ENCODE results near the gene LRRC56.

The LRRC56 gene

DNA sequence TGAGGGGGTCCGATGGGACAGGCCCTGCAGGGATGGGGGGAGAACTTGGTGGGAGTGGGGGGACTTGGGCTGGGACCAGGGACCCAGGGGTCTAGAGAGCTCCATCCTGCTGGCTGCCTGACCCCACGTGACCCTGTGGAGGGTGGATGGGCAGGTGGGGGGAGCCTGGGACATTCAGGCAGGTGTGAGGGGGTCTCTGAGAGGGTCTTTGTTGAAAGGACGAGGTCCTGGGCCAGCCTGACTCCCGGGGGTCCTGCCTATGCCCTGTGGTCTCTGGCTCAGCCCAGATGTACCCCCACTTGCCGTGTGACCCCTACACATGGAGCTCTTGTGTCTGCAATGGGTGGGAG, 7.5 kb downstream of the LRRC56 start:
- no peak for DNase-seq

DNA sequence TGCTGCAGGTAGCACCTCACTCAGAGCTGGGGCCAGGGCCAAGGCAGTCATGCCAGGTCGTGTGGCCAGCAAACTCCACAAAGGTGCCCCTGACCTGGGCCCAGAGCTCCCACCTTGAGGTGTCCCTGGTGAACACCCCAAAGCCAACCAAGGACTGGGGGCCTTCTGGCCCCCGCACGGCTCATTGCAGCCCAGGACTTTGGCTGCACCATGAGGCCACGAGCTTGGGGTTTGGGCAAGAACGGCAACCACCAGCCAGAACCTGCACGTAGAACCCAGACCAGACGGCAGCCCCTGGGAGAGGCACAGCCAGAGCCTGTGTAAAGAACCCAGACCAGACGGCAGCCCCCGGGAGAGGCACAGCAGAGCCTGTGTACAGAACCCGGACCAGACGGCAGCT, 7.8 kb downstream of the LRRC56 start:
- no peak for DNase-seq

DNA sequence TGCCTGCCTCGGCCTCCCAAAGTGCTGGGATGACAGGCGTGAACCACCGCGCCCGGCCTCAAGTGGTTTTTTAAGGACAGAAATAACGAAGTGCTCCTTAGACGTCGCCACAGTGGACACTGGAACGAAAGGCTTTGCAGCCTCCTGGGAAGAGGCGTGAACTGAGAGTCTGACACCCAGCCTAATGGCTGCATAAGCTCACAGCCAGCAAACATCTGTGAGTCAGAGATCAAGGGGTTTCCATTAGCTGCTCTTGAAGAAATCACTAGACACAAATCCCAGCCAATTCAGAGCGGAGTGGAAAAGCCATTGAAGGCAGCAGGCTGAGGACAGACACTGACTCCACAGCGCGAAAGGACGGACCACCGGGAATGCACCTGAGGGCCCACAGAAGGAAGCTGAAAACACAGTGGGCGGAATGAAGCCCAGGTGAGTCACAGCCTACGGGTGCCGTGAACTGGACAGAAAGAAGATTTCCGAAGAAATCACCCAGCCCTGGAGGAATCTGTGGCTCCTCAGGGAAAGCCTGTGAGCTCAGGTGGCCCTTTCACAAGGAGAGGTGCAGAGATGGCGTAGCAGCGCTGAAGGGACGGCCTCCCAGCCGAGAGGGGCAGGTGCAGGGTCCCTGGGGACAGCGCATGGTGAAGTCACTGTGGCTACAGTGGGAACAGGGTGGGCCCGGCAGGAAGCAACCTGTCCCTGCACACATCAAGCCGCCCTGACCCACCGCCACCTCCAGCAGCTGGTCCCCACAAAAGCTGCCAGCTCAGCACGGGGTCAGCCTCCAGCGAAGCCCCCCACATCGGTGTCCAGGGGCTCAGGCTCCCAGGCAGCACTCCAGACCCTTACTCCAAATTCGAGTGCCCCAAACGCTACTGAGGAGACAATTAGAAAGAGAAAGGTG, 11.6 kb downstream of the LRRC56 start:
- no peak for DNase-seq

DNA sequence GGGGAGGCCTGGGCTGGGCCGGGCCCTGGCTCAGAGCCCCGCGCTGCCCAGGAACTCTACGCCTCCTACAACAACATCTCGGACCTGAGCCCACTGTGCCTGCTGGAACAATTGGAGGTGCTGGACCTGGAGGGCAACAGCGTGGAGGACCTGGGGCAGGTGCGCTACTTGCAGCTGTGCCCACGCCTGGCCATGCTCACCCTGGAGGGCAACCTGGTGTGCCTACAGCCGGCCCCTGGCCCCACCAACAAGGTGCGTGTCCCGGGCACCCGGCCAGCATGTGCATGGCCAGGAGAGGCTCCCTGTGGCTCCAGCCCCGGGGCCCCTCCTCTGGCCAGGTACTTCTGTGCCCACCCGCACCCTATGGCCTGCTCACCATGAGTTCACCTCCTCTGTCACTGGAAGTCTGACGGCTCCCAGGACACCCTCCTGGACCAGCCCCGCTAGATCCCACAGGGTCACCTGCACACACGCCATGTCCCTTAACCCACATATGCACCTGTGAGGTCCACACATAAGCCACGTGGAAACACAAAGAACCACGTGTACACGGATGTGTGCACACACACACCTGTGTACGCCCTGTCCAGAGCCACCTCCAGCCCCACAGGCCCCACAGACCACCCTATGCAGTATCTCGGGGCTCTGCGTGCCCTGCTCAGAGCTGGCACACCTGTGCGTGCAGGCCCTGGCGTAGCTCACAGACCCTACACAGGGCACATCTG, 12.9 kb downstream of the LRRC56 start:
- no peak for DNase-seq

- DNase-seq, result no peak
Measured at GRCh38 chr11:550746-551085, 13.4 kb downstream of the LRRC56 start.

DNA sequence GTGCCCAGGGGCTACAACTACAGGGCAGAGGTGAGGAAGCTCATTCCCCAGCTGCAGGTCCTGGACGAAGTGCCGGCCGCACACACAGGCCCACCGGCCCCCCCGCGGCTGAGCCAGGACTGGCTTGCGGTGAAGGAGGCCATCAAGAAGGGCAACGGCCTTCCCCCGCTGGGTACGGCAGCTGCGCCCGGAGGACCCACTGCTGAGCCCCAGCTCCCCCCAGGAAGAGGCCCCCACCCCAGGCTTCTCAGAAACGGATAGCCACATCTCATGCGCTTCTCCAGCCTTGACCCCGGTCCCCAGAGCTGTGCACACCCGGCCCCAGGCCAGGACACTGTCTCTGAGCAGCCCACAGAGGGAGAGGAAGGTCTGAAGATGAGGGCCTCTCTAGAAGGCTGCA, 13.8 kb downstream of the LRRC56 start:
- DNase-seq, result no peak

DNA sequence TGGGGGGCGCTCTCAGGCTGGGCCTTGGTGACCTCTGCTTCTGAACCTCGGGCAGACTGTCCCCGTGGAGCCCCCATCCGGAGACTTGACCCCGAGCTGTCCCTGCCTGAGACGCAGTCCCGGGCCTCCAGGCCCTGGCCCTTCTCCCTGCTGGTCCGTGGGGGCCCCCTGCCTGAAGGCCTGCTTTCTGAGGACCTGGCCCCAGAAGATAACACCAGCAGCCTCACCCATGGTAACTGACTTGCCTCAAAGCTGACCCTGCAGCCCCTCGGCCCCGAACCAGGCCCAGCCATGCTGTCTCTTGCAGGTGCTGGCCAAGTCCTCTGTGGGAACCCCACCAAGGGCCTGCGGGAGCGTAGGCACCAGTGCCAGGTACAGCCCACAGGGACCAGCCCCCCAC, 14.3 kb downstream of the LRRC56 start:
- DNase-seq, result no peak

- no peak for DNase-seq
Measured at GRCh38 chr11:553083-553987, 16.0 kb downstream of the LRRC56 start.

DNA sequence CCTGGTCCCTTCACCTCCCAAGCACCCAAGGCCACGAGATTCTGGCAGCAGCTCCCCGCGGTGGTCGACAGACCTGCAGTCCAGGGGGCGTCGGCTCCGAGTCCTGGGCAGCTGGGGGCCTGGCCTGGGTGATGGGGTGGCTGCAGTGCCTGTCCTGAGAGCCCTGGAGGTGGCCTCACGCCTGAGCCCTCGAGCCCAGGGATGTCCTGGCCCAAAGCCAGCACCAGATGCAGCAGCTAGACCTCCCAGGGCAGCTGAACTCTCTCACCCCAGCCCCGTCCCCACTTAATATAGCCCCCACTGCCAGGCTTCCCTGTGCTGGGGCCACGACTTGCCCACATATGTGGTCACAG, 16.6 kb downstream of the LRRC56 start:
- DNase-seq, result no peak

DNA sequence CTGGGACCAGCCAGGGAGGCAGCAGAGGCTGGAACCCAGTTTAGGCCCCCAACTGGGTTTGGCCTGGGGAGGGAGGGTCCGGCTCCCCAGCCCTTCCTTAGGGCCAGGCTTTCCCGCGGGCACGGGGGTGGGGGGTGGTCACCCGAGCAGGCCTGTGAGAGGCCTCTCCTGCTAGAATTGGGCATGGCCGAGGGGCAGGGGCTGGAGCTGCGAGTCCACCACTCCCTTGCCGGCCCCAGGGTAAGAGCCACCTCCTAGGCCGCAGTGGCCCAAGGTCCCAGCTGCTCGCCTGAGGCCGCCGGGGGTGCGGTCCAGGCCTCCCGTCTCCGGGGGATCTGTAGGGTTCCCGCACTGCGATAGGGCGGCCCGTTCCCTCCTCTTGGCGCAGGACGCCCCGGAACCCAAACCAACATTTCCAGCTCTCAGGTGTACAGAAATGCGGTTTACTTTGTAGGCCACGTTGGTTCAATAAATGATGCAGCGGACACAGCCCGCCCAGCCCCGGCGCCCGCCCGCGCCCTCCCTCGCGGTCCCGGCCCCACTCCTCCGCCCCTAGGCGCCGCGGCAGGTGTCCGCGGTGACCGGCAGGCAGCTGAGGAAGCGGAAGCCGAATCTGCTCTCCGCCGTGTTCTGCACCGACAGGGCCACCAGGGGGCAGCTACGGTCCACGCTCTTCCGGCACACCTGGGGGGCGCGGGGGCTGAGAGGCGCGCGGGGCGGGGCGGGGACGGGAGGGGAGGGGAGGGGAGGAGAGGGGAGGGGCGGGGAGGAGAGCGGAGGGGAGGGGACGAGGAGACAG, 17.3 kb downstream of the LRRC56 start:
- DNase-seq, result peak; percentile 85

DNA sequence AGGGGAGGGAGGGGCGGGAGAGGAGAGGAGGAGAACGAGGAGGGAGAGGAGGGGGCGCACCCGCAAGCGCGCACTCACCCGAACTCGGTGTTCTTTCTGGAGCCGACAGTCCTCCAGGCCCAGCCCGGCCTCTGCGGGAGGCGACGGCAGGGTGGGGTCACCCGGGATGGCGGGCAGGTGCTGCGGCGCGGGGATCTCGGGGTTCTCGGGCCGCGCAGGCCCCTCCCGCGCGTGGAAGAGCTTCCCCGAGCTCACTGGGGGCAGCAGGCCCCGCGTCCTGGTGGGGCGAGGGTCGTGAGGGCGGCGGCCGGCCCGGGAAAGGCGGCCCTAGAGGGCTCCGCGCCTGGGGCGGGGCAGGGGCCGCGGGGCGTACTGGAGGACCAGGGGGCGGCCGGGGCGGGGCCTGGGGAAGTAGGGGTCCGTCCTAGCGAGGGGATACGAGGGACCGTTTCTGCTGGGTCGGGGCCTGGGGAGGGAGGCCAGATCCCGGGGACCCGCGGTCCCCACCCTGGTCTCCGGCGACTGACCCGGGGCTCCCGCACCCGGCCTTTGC, 18.0 kb downstream of the LRRC56 start:
- no peak for DNase-seq

DNA sequence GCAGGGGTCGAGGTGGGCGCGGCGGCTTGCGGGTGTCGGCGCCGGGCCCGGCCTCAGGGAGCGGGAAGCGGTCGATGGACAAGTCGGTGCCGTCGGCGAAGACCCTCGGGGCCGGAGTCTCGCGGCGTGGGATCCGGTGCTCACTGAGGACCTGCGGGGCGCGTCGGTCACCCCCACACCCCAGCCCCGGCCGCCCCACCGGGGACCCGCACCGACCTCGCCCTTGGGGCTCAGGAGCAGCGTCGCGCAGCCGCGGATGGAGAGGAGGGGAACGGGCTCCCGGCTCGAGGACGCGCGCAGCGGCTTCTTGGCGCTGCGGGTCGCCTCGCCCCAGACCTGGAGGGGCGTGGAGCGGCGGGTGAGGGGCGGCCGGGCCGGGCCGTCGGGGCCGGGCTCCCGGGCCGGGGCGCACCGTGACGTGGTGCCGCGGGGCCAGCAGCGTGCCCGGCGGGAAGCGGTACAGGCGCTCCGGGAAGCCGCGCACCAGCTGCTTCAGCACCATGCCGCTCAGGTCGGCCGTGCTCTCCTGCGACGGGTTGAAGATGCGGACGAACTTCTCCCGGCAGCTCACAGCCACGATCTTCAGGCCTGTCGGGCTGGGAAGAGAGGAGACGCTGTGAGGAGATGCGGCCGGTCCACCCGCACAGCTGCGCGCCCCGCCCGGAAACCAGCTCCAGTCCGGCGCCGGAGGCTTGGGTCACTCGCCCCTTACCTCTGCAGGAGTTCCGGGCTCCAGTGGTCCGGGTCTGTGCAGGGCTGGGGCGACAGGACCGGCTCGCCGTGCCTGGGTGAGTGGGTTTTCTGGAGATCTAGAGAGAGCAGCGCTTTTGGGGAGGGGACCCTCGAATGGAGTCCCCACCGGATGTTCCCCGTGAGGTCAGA, 18.7 kb downstream of the LRRC56 start:
- no peak for DNase-seq

- no peak for DNase-seq
Measured at GRCh38 chr11:556662-557256, 19.4 kb downstream of the LRRC56 start.

DNA sequence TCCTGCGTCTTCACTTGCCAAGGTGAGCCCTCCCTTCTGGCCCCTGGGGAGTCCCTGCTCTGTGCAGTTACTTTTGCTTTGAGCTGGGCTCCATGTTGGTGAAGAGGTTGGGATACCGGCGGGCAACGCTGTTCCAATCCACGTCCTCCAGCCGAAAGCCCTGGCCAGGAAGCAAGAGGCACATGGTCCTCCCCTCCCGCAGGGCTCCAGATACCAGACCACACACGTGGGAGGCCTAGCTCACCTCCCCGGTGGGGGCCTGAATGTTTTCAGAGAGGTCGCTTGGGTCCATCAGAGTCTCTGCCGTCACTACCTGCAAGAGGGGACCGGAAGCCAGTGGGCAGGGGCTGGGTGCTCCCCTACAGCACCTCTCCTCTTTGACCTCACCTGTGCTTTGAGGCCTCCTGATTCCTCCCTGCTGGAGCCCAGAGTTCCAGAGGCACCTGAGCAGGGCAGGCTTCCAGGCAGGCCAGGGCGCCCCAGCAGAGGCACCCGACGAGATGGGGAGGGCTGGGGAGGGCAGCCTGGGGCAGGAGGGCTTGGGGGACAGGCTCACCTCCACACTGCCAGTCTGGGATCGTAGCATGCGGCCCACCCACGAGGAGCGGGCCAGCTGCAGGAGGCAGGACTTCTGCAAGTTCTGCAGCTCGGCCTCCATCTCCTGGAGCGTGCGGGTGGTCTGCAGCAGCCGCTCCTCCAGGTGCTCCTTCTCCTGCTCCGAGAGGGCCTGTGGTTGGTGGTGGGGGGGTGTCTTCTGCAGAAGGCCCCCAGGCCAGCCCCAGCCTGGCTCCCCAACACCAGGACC, 20.2 kb downstream of the LRRC56 start:
- DNase-seq, result no peak

GRCh38 chr11:558503-558902, 21.2 kb downstream of the LRRC56 start:
- no peak for DNase-seq

DNA sequence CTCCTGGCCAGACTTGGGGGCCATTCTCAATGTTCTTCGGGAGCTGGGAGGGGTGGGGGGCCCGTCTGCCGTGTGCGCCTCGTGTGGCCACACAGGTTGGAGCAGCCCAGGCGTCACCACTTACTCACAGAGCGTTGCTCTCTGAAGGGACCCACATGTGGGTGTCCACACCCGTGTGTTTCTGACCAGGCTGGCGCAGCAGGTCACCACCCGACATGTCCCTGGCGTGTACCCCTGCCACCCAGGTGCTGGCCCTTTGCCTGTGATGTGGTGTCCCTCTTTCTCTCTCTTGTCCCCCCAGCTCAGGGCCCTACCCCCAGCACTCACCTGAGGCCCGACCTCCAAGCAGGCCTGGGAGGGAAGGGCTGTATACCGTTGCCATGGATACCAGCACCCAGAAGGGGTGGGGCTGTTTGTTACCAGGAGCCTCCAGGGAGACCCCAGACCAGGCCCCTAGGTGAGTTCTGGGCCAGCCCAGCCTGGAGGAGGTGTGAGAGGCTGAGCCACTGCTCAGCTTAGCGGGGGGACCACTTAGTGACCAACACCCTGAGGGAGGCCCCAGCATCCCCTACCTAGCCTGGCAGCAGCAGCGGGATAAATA, 21.8 kb downstream of the LRRC56 start:
- no peak for DNase-seq

DNA sequence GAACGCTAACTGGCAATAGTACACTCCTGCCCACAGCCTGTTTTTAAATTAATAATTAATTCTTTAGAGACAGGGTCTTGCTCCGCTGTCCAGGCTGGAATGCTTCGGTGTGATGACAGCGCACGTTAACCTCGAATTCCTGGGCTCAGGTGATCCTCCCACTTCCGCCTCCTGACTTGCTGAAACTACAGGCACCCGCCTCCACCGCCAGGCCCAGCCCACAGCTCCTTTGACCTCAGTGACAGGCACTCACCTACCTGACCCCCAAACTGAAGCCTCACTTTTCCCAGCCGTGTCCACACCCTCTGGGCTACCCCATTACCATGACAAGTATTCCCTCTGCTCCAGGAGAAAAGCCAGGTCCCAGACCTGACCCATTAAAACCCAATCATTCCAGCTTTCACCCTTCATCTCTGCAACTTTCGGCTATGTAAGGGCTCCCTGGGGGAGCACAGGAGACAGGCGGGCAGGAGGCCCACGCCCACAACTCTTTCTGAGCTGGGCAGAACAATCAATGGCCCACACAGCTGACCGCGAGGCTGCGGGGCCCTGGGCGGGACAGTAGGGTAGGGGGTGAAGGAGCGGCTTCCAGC, 22.5 kb downstream of the LRRC56 start:
- DNase-seq, result no peak

- DNase-seq, result peak; percentile 96
Measured at GRCh38 chr11:560305-561147, 23.2 kb downstream of the LRRC56 start, which contains the start of the genes LMNTD2 and RASSF7. Gene LMNTD2 (minus strand): TSS chr11:560738. CDS start chr11:560716, 22 bp downstream. Gene RASSF7 (plus strand): TSS chr11:560970. CDS start chr11:561769, 799 bp downstream.

All from CD4-positive, alpha-beta T cell treated with Interleukin-12 subunit alpha and Interleukin-12 subunit beta, for 1 hour (primary cell).